HG03097 (cell line): ENCODE results near the gene OR52E4.

Experiments
- ATAC-seq: cut with Tn5 transposase; IDR thresholded peaks from one replicate; pipeline ENCODE4 v1.9.1; 2021; ENCODE audit not compliant: unreplicated experiment, low FRiP score

The OR52E4 gene

GRCh38 chr11:5880329-5880728, at the start of gene OR52E4:
TSS of gene OR52E4 (plus strand) at chr11:5880629. CDS start at chr11:5884293, 3,664 bp downstream.
- no peak for ATAC-seq

- ATAC-seq, result no peak
These were observed 49.1 kb upstream of the OR52E4 start for GRCh38 chr11:5831196-5831829.

- ATAC-seq, result no peak
These were observed 47.0 kb upstream of the OR52E4 start for GRCh38 chr11:5833446-5833845.

DNA sequence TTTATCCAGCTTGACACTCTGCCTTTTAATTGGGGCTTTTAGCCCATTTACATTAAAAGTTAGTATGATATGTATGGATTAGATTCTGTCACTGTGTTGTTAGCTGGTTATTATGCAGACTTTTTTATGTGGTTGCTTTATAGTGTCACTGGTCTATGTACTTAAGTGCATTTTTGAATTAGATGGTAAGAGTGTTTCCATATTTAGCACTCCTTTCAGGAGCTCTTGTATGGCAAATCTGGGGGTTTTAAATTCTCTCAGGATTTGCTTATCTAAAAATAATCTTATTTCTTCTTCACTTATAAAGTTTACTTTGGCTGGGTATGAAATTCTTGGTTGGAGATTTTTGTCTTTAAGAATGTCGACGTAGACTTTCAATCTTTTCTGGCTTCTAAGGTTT, 42.7 kb upstream of the OR52E4 start:
- ATAC-seq, result no peak

DNA sequence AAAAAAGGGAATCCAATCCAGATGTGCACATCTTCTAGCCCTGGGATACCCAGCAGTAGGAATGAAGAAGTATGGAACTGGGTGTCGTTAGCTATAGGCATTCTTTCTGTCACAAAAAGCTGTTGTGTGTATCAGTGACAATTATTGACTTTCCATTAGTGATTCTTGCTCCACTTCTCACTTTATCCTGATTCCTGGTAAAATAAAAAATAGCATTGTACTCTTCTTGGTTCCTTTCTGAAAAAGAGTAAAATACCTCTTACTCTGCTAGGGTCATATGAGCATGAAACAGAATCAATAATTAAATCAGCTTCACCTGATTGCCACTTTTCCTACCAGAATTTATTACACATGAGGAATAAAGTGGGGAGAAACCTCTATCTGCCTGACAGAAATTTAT, 38.6 kb upstream of the OR52E4 start, which contains the start of gene OR52E6:
Gene OR52E6, minus strand, starts transcription at position 101 of the 400 bp plus-strand sequence. Its CDS starts 0 bp downstream, at position 101.
- ATAC-seq, result no peak

GRCh38 chr11:5846701-5847100, 33.7 kb upstream of the OR52E4 start:
- ATAC-seq, result no peak

DNA sequence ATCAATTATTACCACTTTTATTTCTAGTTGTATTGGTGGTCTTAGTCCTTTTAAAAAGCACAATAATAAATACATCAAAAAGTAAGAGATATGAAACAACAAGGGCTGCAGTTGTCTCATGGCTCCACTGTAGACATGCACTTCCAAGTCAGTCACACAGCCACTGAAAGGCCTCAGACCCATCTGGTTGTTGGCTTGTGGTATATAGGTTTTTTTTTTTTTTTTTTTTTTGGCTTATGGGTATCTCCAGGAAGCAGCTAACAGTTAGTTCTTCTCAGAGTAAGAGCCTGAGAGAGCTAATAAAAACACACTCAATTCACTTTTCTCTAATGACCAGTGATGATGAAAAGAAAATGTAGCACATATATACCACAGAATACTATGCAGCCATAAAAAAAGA, 32.7 kb upstream of the OR52E4 start:
- no peak for ATAC-seq

DNA sequence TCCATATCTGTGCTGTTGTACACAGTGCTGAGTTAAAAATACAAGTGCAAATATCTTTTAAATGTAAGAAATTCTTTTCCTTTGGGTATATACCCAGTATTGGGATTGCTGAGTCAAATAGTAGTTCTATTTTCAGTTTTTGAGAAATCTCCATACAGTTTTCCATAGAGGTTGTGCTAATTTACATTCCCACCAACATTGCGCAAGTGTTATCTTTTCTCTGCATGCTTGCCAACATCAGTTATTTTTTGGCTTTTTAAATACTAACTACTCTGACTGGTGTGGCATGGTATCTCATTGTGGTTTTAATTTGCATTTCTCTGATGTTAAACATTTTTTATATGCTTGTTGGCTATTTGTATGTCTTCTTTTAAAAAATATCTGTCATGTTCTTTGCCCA, 29.4 kb upstream of the OR52E4 start:
- ATAC-seq, result no peak

DNA sequence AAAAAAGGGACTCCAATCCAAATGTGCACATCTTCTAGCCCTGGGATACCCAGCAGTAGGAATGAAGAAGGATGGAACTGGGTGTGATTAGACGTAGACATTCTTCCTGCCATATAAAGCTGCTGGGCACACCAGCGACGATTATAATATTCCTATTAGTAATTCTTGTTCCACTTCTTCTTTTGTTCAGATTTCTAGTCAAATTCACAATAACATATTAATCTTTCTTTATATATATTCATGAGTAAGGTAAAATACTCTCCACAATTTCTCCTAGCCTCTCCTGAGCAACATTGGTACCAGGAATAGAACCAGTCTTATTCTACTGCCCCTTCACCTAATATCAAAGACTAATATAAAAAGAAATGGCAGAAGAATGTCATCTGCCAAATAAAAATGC, 22.8 kb upstream of the OR52E4 start, which contains the start of gene OR52E8:
Gene OR52E8, minus strand, starts transcription at position 101 of the 400 bp plus-strand sequence. Its CDS starts 0 bp downstream, at position 101.
- ATAC-seq, result no peak

GRCh38 chr11:5865826-5866225, 14.6 kb upstream of the OR52E4 start:
- no peak for ATAC-seq

DNA sequence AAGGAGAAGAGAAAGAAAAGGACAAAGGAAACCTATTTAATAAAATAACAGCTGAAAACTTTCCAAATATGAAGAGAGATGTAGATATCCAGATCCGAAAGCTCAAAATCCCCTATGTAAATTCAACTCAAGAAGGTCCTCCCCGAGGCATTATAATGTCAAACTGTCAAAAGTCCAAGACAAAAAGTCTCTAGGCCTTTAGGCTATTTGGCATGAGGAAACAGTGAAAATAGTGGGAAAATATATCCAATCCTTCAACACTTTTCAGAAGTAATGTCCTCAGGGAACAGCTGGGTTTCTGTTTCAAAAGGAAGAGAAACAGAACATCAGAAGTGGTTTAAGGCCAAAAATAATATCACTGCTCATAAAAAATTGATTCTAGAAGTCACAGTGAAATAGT, 1.9 kb upstream of the OR52E4 start:
- no peak for ATAC-seq

DNA sequence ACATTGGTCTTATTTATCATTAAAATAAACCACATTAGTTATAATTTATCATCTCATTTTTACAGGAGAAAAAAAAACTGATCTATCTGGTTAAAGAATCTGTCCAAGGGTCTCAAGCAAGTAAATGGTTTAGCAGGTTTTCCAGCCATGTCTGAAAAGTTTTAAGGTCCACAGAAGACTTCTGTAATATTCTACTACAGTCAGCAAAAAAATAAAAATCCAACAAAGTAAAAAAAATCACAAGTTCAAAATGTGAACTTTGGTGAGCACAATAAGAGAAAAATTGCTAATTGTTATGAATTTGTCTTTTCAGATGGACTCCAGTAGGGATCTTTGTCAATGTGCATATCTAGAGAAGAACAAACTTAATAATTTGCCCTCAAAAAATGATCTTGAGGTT, 1.3 kb downstream of the OR52E4 start:
- ATAC-seq, result no peak

GRCh38 chr11:5887172-5887571, 6.7 kb downstream of the OR52E4 start:
- ATAC-seq, result no peak

- no peak for ATAC-seq
These were observed 7.2 kb downstream of the OR52E4 start for GRCh38 chr11:5887661-5888060.

- no peak for ATAC-seq
These were observed 10.9 kb downstream of the OR52E4 start for GRCh38 chr11:5891216-5891800.

GRCh38 chr11:5892908-5893307, 12.5 kb downstream of the OR52E4 start, which contains the start of gene OR52E5:
TSS of gene OR52E5 (plus strand) at chr11:5893208. CDS start at chr11:5900777, 7,569 bp downstream.
- ATAC-seq, result no peak

DNA sequence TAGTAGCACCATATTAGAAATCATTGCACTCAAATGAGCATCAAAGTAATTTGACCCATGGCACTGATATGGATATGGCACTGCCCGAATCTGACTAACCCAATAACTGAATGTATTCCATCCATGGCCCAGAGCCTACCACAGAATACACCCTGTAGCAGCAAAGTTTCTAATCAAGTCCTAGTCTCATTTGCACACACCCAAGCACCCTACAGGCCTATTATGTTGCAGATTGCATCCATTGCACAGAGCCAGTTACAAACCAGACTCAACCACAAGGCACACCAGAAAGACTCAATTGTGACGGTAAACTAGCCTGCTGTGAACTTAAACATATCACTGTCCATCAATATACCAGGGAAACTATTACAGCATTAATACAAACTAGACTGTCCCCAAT, 19.1 kb downstream of the OR52E4 start:
- ATAC-seq, result no peak

DNA sequence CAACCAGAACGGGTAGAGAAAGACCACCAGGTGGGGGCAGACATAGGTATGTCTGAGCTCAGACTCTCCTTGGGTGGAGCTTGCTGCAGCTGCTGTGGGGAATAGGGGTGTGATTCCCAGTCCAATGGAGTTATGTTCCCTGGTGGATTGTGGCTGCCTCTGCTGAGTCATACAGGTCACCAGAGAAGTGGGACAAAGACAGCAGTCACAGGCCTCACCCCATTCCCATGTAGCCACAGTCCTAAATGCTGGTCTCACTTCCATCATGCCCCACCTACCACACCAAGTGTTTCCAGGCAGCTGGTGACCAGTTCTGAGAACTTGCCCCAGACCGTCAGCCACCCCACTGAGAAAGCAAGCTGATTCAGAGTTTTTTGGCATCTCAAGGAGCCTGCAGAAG, 30.1 kb downstream of the OR52E4 start:
- ATAC-seq, result no peak

GRCh38 chr11:5922749-5923426, 42.5 kb downstream of the OR52E4 start:
- ATAC-seq, result peak; percentile 86

DNA sequence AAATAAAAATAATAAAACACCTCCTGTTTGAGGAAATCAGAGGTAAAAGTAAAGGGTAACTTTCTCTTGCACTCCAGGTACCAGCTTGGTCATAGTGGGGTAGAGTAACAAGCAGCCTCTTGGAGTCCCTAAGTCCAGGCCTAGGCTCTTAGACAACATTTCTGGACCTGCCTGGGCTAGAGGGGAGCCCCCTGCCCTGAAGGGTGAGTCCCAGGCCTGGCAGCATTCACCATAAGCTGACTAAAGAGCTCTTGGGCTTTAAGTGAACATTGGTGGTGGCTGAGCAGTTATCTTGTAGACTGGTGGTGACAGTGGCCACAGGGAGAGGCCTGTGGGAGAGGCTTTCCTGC, 43.0 kb downstream of the OR52E4 start:
- ATAC-seq, result peak; percentile 27

DNA sequence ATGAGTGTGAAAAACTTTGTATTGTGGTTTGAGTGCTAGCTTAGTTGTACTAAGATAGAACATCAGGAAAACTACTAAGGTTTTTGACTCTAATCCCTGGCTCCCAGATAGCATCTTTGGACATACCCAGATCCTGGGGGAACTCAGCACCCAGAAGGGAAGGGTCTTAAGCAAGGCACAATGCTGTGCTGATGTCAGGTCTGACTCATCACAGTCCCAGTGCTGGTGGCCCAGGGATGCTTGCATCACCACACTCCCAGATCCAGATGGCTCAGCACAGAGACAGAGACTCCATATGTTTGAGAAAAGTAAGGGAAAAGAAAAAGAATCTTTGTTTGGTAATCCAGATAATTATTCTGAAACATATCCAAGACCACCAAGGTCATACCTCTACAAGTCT, 43.4 kb downstream of the OR52E4 start:
- no peak for ATAC-seq

GRCh38 chr11:5928271-5928670, 47.8 kb downstream of the OR52E4 start:
- ATAC-seq, result no peak
